Nucleus accumbens (tissue), 56 donors: Measurements from ENCODE around the gene DNAH8.

Experiments used
- DNase-seq, 56 donors: peaks; one replicate each; lab custom pipeline; 2025; lab: John Stamatoyannopoulos, UW

Gene DNAH8

GRCh38 chr6:38987503-38987902, 272.4 kb downstream of the DNAH8 start:
- DNase-seq: no peak

DNA sequence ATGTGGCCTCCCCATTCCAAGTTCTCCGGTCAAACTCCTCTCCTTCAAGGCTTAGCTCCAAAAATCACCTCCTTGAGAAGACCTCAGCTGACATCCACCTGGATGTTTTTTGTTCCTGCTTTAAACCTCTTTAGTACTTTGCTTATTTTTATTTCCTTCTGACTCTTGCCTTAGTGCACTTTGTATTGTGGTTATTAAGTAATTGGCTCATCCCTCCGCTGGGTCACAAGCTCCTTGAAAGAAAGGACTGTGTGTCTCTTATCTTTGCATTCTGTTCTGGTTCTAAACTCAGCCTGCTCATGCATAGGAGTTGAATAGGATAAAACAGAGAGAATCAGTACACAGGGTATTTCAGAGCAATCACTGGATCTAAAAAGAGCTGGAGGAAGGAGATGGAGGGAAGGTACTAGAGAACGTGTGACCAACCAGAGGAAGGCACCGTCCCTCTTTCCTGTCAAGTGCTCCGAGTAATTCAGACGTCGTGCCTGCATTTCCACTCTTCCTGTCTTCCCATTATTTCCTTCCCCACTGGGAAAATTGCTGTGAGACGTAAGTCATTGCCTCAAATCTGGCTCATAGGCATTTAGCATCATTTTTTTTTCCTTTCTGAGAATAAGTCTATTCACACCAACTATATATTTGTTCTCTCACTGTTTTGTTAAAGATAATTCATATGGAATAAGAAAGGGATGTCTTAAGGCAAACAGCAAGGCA, 273.8 kb downstream of the DNAH8 start:
- DNase-seq: no peak

DNA sequence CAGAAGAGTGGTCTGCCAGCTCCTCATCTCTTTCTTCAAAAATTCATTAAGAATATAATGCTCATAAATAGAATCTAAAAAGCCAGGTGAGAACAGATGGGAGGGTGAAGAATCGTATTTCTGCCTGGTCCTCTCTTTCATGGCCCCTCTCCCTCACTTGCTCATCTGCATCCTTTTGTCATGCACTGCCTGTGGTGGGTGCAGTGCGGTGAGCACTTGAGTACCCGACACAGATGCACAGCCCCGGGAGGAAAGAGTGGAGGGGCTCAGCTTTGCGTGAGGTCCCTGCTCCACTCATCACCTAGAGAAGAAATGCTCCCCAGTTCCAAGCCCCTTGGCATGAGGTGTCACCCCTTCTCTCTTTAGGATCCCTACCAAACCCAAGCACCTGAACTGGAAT, 275.4 kb downstream of the DNAH8 start:
- DNase-seq: no peak

- DNase-seq: no peak
These were observed 281.6 kb downstream of the DNAH8 start for GRCh38 chr6:38996676-38997075.

GRCh38 chr6:38997128-38997761, 282.1 kb downstream of the DNAH8 start:
- DNase-seq: peak in 2 of 56 donors; percentile 2 to 8

- DNase-seq: no peak
These were observed 288.0 kb downstream of the DNAH8 start for GRCh38 chr6:39003072-39003471.

DNA sequence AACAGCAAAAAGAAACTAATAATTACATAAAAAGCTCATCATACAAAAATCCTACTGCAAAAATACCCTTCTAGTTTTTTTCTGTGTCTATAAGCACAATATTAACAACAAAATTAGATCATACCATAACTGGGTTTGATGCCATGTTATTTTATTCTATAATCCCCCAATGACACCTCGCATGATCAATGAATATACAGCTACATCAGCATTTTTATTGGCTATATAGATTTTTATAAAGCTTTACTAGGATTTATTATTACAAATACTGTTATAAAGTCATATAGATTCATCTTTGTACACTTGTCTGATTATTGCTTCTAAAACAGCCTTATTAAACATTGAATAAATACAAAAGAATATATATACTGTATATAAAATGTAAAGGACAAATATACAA, 288.4 kb downstream of the DNAH8 start:
- DNase-seq: no peak

- no peak for DNase-seq
These were observed 289.7 kb downstream of the DNAH8 start for GRCh38 chr6:39004801-39005200.

DNA sequence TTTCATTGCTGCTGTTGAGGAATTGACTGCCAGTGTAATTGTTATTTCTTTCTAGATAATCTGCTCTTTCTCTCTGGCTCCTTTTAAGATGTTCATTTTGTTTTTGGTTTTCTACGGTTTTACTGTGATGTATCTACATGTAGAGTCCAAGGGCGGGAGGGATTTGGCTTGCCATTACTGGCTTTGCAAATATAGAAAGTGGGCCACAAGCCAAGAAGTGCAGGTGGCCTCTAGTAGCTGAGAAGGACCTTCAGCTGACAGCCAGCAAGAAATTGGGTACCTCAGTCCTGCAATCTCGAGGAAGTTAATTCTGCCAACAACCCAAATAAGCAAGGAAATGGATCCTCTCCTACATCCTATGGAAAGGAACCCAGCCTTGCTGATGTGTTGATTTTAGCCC, 290.7 kb downstream of the DNAH8 start:
- no peak for DNase-seq

DNA sequence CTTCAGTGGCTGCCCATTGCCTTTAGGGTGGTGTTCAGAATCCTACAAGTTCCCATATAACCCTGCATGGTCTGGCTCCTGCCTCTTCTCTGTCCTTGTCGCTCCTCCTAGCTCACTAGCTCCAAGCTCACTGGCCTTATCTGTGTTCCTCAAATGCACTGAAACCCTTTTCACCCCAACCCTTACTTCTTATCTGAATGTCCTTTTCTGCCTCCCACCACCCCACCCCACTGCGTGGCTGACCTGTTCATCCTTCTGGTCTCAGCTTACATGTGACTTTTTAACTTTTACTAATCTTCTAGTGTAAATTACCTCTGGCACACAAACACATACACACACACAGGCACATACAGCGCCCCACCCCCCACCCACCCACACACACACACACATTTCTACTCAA, 292.5 kb downstream of the DNAH8 start:
- DNase-seq: no peak

DNA sequence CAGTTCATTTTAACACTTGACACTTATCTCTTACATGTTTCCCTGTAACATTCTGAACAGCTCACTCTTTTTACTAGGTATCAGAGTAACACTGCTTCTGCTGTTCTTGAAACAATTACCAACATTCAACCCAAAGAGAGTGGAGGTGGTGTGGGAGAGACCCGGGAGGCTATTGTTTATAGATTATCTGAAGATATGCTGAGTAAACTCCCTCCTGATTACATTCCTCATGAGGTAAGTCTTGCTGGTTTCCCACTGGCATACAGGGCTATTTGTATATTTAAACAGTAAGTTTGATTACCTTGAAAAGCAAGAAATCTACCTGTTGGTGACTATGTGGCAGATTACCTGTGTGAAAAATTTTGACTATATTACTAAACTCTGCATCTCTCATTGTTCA, 293.6 kb downstream of the DNAH8 start:
- DNase-seq: no peak

DNA sequence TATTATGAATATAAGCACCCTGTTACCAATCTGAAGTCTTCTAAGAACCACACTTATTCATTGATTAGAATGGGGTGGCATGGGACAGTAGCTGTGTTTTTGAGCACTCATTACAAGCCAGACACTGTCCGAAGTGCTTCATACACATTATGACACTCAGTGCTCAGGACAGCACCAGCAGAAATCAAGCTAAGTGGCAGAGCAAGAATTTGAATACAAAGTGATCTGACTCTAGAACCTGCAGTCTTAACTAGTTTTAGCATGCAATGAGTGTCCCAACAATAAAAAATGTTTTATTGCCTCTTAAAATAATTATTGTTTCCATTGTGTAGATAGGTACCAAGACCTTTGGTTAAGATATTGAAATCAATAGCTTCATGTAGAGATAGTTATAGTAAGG, 294.4 kb downstream of the DNAH8 start:
- DNase-seq: no peak

DNA sequence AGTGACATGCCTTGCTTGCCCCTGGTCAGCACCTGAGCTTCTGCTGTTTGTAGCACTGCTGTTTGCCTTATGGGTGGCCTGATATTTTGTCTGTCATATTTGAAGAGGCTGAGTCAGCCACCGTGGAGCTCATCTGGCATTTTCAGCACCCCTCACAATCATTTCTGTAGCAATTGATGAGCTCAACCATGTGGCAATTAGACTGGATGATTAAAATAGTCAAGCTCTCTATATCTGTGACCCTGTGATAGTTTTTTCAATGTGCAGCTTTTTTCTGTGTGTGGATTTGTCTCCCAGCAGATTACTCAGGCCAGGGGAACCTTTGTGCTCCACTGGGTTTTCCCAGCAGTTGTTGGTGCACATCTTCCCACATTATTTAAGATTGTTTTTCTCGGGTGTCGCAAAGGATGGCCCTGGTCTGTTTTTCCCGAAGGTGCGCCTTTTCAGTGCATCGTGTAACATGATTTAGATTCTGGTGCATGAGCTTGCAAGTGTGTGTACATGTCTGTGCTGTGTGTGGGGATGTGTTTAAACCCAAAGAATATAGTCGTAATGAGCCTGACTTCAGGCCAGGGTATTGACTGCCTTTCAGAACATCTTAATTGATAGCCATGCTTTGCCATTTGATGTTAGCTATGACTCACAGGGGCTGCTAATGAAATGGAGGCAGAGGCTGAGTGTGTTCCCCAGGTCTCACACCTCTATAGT, 301.9 kb downstream of the DNAH8 start:
- no peak for DNase-seq

DNA sequence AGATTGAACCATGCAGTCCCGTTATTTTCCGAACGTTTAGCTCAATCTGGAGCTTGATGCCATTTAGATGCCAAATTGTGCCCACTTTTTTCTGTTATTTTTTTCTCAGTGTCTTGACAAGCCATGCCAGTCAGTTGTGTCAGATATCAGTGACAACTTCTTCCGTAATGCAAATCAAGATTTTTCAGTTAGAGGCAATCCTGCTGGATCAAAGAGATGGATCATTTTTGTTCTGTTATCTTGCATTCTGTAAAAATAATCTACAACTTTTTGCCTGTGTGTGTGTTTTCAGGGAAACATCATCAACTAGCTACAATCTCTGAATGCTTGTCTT, 302.4 kb downstream of the DNAH8 start:
- DNase-seq: no peak

DNA sequence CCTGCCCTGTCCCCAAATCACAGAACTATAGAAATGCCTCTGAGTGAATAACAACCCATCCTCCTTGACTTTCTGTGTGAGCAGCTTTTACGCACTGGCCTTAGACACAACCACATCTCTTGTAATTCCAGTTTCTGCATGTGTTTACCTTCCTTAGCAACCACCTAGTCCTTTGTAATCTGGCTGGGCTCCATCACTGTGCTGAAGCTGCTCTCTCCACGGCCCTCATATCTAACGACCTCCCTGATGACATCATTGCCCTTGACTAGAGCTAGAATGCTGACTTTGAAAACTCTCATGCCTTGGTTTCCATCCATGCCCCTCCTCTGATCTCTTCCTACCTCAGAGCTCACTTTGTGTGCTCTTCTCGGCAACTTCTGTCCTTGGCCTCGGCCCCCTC, 303.0 kb downstream of the DNAH8 start:
- no peak for DNase-seq

GRCh38 chr6:39020136-39020535, 305.0 kb downstream of the DNAH8 start:
- DNase-seq: no peak

DNA sequence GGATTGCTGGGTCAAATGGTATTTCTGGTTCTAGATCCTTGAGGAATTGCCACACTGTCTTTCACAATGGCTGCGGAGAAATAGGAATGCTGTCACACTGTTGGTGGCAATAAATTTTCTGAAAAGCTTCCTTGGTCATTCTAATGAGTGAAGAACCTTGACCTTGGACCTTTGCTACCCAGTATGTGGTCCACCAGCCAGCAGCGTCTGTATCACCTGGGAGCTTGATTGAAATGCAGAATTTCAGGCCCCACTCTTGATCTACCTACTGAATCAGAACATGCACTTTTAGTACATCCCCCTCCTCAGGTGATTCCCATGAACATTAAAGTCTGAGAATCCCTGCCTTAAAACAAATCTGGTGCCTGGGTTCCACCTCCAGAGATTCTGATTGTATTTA, 305.9 kb downstream of the DNAH8 start:
- no peak for DNase-seq

GRCh38 chr6:39021779-39022178, 306.7 kb downstream of the DNAH8 start:
- no peak for DNase-seq

- no peak for DNase-seq
These were observed 311.1 kb downstream of the DNAH8 start for GRCh38 chr6:39026175-39026574.

DNA sequence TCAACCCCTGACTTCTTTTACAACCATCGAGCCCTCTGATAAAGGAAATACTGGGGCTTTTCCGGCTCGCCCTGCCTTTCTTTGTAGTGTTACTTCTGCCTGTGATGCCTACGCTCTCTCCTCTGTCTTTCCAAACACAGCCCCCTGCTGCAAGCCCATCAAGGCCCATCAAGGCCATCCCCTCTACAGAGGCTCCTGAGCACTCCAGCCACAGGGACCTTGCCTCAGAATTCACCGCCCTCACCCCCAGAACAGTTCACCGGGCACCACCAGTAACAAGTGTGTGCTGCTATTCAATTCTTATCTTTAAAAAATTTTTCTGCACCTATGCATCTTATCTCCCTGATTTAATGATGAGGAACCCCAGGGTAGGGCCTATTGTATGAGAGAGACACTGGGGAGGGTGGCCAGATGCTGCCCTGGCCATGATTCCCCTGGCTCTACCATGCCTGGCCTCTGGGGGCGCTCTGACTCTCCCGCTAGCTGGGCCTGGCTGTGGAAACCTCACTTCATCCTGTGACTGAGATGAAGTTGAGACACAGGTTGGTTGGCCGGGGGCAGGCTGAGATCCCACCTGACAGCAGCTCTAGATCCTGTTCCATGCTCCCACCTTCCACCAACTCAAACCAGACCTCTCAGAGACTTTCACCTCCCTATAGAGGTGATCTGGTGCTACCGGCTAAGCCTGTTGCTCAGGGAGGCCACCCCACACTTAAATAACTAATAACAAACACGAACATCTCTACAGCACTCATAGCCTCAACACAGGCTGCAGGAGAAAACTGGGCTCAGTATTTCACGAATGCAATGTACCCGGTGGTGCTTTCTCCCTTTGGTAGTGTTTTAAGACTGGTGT, 314.3 kb downstream of the DNAH8 start:
- peak in 1 of 56 donors; percentile 1 for DNase-seq

GRCh38 chr6:39035681-39036080, 320.6 kb downstream of the DNAH8 start:
- no peak for DNase-seq
